Mesothelial cell of epicardium (in vitro differentiated cells): Measurements from ENCODE around the gene HES4. TPM values are rescaled to one million over a fixed set of nuclear protein-coding genes. Genes with fewer than 3 reads are reported as not detected.
"Not testable (repeated sequence)": the region's sequence is repeated elsewhere in the genome, so short reads cannot be mapped to it uniquely, and the experiment has no call there.

Experiments
- DNase-seq, 2 experiments: peaks; one replicate each; pipeline ENCODE4 v3.0.0; 2021; ENCODE audit warnings: low spot score in 2 of 2; ENCODE audit not compliant: unreplicated experiment in 2 of 2
- H3K27ac Mint-ChIP-seq: 2 replicates; pipeline ENCODE4 v1.8.0; 2021; ENCODE audit warnings: mixed read lengths
- H3K27me3 Mint-ChIP-seq: 2 replicates; pipeline ENCODE4 v1.8.0; 2021; ENCODE audit warnings: low read depth, mixed read lengths
- H3K36me3 Mint-ChIP-seq: 2 replicates; pipeline ENCODE4 v1.8.0; 2021; ENCODE audit warnings: mixed read lengths
- H3K4me1 Mint-ChIP-seq: 2 replicates; pipeline ENCODE4 v1.8.0; 2021; ENCODE audit warnings: mixed read lengths
- H3K4me3 Mint-ChIP-seq: 2 replicates; pipeline ENCODE4 v1.8.0; 2021; ENCODE audit warnings: mild to moderate bottlenecking, moderate library complexity, mixed read lengths
- H3K9me3 Mint-ChIP-seq: 2 replicates; pipeline ENCODE4 v1.8.0; 2021; ENCODE audit warnings: mixed read lengths
- total RNA-seq: library from RNA; stranded (reverse); gene quantifications from 3 replicates; pipeline ENCODE4 v1.2.1, GENCODE V29; 2021
- TF ChIP-seq, protein P1 (sequence below): fragments of 200-600 bp; sonication (generic); IDR thresholded peaks from one replicate; pipeline ENCODE4 v1.5.0; 2021; ENCODE audit warnings: antibody characterized with exemption; ENCODE audit not compliant: unreplicated experiment

Gene HES4
- total RNA-seq, 1 donor from 2014 or later = 92.0 TPM

DNA sequence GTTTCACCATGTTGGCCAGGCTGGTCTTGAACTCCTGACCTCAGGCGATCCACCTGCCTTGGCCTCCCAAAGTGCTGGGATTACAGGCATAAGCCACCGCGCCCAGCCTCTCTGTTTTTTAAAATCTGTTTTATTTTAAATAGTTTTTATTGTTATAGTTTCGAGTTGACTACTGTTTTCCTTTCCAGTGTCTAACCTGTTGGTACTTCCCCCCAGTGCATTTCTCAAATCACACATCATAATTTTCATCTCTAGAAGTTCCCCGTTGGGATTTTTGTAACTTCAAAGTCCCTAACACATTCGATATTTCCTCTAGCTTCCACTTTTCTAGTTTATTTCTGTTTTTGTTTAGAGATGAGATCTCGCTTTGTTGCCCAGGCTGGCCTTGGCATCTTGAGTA is 7.5 kb downstream of the HES4 start:
- TF ChIP-seq, protein P1, sequence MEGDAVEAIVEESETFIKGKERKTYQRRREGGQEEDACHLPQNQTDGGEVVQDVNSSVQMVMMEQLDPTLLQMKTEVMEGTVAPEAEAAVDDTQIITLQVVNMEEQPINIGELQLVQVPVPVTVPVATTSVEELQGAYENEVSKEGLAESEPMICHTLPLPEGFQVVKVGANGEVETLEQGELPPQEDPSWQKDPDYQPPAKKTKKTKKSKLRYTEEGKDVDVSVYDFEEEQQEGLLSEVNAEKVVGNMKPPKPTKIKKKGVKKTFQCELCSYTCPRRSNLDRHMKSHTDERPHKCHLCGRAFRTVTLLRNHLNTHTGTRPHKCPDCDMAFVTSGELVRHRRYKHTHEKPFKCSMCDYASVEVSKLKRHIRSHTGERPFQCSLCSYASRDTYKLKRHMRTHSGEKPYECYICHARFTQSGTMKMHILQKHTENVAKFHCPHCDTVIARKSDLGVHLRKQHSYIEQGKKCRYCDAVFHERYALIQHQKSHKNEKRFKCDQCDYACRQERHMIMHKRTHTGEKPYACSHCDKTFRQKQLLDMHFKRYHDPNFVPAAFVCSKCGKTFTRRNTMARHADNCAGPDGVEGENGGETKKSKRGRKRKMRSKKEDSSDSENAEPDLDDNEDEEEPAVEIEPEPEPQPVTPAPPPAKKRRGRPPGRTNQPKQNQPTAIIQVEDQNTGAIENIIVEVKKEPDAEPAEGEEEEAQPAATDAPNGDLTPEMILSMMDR = no peak
- Mint-ChIP-seq H3K27me3 (peaks cover 32% of the 10 kb centered on the region), H3K4me1 (peaks cover 11% of the 10 kb centered on the region), H3K36me3 (peaks cover 4% of the 10 kb centered on the region), H3K27ac (no peak overlapping the region), H3K9me3 (peaks cover 19% of the 10 kb centered on the region), H3K4me3 (no peak overlapping the region)
- no peak for DNase-seq

DNA sequence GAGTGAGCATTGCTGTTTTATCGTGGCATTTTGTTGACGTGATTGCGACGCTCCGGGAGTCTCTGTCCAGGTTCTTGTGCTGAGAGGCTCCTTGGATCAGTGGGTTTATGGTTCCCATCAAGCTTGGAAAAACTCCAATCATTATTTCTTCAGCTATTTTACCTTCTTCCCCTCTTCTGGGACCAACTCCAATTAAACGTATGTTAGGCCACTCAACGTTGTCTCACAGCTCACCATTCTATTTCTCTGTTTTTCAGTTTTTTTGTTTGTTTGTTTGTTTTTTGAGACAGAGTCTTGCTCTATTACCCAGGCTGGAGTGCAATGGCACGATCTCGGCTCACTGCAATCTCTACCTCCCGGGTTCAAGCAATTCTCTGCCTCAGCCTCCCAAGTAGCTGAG is 8.0 kb downstream of the HES4 start:
- Mint-ChIP-seq H3K4me1 (peaks cover 7% of the 10 kb centered on the region), H3K9me3 (peaks cover 19% of the 10 kb centered on the region), H3K36me3 (peaks cover 4% of the 10 kb centered on the region), H3K27me3 (peaks cover 30% of the 10 kb centered on the region), H3K4me3 (no peak overlapping the region), H3K27ac (no peak overlapping the region)
- TF ChIP-seq, protein P1 = no peak
- DNase-seq = no peak

DNA sequence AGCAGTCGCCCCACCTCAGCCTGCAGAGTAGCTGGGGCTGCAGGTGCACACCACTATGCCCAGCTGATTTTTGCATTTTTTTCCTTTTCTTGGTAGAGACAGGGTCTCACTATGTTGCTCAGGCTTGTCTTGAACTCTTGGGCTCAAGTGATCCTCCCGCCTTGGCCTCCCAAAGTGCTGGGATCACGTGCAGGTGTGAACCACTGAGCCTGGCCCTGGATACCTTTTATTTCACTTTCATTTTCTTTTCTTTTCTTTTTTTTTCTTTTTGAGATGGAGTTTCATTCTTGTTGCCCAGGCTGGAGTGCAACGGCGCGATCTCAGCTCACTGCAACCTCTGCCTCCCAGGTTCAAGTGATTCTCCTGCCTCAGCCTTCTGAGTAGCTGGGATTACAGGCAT is 8.6 kb downstream of the HES4 start:
- DNase-seq, H3K4me1 Mint-ChIP-seq, H3K4me3 Mint-ChIP-seq, H3K27ac Mint-ChIP-seq, H3K36me3 Mint-ChIP-seq: not testable (repeated sequence)
- Mint-ChIP-seq H3K9me3 (peaks cover 19% of the 10 kb centered on the region), H3K27me3 (peaks cover 30% of the 10 kb centered on the region)

DNA sequence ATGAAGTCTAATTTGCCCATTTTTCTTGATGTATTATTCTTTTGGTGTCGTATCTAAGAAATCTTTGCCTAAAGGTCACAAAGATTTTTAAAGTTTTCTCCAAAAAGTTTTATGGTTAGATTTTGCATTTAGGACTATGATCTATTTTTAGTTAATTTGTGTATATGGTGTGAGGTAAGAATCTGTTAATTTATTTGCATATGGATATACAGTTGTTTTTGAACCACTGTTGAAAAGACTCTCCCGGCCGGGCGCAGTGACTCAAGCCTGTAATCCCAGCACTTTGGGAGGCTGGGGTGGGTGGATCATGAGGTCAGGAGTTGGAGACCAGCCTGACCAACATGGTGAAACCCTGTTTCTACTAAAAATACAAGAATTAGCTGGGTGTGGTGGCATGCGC is 11.8 kb downstream of the HES4 start:
- not testable (repeated sequence) for H3K36me3 Mint-ChIP-seq, H3K27ac Mint-ChIP-seq
- peaks cover 37% of the 10 kb centered on the region for H3K27me3 Mint-ChIP-seq

DNA sequence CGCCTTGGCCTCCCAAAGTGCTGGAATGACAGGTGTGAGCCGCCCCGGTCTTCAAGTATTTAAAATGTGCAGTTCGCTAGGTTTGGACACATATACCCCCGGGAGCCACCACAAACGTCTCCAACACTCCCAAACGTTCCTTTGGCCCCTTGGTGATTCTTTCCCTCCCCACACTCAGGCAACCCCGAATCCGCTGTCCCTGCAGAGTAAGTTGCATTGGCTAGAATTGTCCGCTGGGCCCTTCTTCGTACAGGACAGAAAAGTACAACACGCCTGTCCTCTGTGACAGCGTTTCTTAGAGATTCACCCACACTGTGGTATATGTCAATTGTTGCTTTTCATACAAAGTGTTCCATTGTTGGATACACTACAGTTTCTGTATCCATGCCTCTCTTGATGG is 14.8 kb downstream of the HES4 start:
- H3K4me3 Mint-ChIP-seq = no peak overlapping the region
- peaks cover 9% of the 10 kb centered on the region for H3K9me3 Mint-ChIP-seq
- TF ChIP-seq, protein P1 = no peak
- no peaks in the 10 kb centered on the region for H3K4me1 Mint-ChIP-seq
- no peaks in the 10 kb centered on the region for H3K36me3 Mint-ChIP-seq
- no peak for DNase-seq
- peaks cover 34% of the 10 kb centered on the region for H3K27me3 Mint-ChIP-seq
- no peak overlapping the region for H3K27ac Mint-ChIP-seq

More for the DNA sequence above, 11.8 kb downstream of the HES4 start:
- DNase-seq, H3K4me1 Mint-ChIP-seq, H3K4me3 Mint-ChIP-seq: not testable (repeated sequence)
- H3K9me3 Mint-ChIP-seq = peaks cover 19% of the 10 kb centered on the region

DNA sequence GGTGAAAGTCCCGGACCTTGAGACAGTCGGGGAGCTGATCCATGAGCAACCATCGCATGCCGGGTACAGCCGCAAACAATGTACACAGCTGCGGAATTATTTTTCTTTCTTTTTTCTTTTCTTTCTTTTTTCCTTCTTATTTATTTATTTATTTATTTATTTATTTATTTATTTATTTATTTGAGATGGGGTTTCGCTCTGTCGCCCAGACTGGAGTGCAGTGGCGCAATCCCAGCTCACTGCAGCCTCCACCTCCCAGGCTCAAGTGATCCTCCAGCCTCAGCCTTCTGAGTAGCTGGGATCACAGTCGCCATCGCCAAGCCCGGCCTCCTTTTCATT is 15.5 kb downstream of the HES4 start:
- Mint-ChIP-seq H3K27me3 (peaks cover 30% of the 10 kb centered on the region), H3K27ac (no peak overlapping the region), H3K4me3 (no peak overlapping the region), H3K4me1 (no peaks in the 10 kb centered on the region), H3K9me3 (peaks cover 9% of the 10 kb centered on the region), H3K36me3 (no peaks in the 10 kb centered on the region)
- no peak for DNase-seq
- TF ChIP-seq, protein P1 = peak; percentile 29

DNA sequence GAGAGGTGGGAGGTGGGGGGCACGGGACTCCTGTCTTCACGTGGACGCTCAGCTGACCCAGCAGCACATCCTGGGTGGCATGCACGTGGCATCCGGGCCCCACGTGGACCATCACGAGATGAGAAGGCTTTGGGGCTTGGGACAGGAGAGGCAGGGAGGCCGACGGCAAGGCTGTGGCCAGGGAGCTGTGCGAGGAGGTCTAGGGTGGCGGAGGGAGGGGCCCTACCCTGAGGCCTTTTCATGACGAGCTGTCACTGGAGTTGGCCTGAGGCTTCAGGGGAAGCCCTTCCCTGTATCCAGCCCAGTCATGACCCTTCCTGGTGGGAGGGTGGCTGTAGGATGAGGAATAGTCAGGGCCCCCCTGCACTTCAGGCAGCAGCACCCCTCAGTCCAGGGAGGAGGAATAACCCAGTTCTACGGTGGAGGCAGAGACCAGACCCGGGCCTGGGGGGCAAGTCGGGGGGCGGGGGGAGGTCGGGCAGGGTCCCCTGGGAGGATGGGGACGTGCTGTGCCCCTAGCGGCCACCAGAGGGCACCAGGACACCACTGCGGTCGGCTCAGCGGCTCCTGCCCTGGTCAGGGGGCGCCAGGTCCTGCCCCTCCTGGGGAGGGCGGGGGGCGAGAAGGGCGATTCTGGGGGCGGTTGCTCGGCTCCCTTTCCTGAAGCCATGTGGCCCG is 16.0 kb downstream of the HES4 start:
- H3K4me3 Mint-ChIP-seq = no peak overlapping the region
- H3K27ac Mint-ChIP-seq = no peak overlapping the region
- H3K9me3 Mint-ChIP-seq = peaks cover 5% of the 10 kb centered on the region
- TF ChIP-seq, protein P1 = peak; percentile 86
- H3K4me1 Mint-ChIP-seq = no peaks in the 10 kb centered on the region
- DNase-seq = peak in 1 of 2 experiments; percentile 82
- H3K27me3 Mint-ChIP-seq = peaks cover 24% of the 10 kb centered on the region
- H3K36me3 Mint-ChIP-seq = no peaks in the 10 kb centered on the region
